HUES64 (cell line): ENCODE data around the gene DOK3.

Source experiments
- H3K27ac ChIP-seq: 2 replicates; pipeline ENCODE4 v1.7.0; 2013; ENCODE audit warnings: low read depth, low read length, inconsistent platforms
- H3K27me3 ChIP-seq: 2 replicates; pipeline ENCODE4 v1.6.1; 2013; ENCODE audit warnings: mild to moderate bottlenecking, low read length; ENCODE audit not compliant: insufficient read depth
- H3K36me3 ChIP-seq: 2 replicates; pipeline ENCODE4 v1.6.1; 2013; ENCODE audit warnings: mild to moderate bottlenecking, low read length; ENCODE audit not compliant: insufficient read depth
- H3K4me1 ChIP-seq: 2 replicates; pipeline ENCODE4 v1.6.1; 2013; ENCODE audit warnings: mild to moderate bottlenecking, low read length, moderate library complexity; ENCODE audit not compliant: insufficient read depth
- H3K4me3 ChIP-seq: 2 replicates; pipeline ENCODE4 v1.5.1; 2013; ENCODE audit warnings: mild to moderate bottlenecking, low read length, moderate library complexity
- H3K9ac ChIP-seq: 2 replicates; pipeline ENCODE4 v1.6.1; 2013; ENCODE audit warnings: mild to moderate bottlenecking, low read depth, low read length
- H3K9me3 ChIP-seq: 2 replicates; pipeline ENCODE4 v1.6.1; 2013; ENCODE audit warnings: low read depth, low read length; ENCODE audit not compliant: insufficient read depth
- WGBS: fragments of 150-250, 120-280 bp; methylation state at CpG from one replicate; pipeline ENCODE4 v1.1.7; 2013; ENCODE audit warnings: missing lambda C conversion rate; 5-methylcytosine and 5-hydroxymethylcytosine counted together

Gene DOK3

DNA sequence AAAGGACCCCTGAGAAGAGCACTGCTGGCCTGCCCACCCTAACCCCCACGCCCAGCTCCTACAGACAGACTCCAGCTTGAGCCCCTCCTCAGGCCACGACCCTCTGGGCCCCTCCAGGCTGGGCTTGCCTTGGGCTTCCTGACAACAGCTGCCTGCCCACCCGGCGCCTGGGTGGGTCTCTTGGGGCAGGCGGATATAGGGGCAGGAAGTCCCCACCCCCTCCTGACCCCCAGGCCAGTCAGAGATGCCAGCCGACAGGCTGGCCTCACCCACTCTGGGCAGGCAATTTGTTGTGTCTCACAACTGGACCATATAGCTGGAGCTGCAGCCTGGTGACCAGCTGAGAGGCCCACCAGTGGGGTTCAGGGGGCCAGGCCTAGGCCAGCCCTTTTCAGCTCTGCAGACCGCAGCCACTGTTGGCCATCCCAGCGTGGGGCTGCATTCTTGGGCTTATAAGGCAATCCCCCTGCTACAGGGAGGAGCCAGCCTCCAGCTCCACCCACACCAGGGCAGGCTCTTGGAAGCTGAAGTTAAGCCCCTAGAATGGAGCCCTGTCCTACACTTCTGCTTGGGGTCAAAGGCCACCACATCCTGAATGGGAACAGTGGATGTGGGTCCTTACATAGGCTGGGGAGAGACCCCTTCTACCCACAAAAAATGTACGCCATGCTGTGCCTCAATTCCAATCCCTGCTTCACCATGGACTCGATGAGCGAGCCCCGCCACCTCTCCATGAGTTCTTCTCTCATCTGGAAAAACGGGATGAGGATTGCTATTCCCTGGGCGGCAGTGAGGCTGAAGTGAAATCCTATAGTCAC is 14.2 kb downstream of the DOK3 start:
- H3K27me3 ChIP-seq: peaks cover 20% of the 10 kb centered on the region
- H3K4me1 ChIP-seq: peaks cover 30% of the 10 kb centered on the region
- H3K4me3 ChIP-seq: peak overlapping the region; percentile 79
- peak overlapping the region; percentile 99 for H3K9ac ChIP-seq
- H3K36me3 ChIP-seq: peaks cover 40% of the 10 kb centered on the region
- H3K9me3 ChIP-seq: no peaks in the 10 kb centered on the region
- 52% methylated on average over 14 of the region's 14 CpGs for WGBS
- H3K27ac ChIP-seq: peak overlapping the region; percentile 100

- H3K9ac ChIP-seq: peak overlapping the region; percentile 99
- WGBS: 63% methylated on average over 11 of the region's 11 CpGs
- H3K4me1 ChIP-seq: peaks cover 30% of the 10 kb centered on the region
- H3K27ac ChIP-seq: peak overlapping the region; percentile 100
- H3K27me3 ChIP-seq: peaks cover 17% of the 10 kb centered on the region
- H3K4me3 ChIP-seq: peak overlapping the region; percentile 79; the same call in 1 of the 2 replicates
- H3K36me3 ChIP-seq: peaks cover 49% of the 10 kb centered on the region
- no peaks in the 10 kb centered on the region for H3K9me3 ChIP-seq
Measured at GRCh38 chr5:177494346-177495195, 15.1 kb downstream of the DOK3 start.

DNA sequence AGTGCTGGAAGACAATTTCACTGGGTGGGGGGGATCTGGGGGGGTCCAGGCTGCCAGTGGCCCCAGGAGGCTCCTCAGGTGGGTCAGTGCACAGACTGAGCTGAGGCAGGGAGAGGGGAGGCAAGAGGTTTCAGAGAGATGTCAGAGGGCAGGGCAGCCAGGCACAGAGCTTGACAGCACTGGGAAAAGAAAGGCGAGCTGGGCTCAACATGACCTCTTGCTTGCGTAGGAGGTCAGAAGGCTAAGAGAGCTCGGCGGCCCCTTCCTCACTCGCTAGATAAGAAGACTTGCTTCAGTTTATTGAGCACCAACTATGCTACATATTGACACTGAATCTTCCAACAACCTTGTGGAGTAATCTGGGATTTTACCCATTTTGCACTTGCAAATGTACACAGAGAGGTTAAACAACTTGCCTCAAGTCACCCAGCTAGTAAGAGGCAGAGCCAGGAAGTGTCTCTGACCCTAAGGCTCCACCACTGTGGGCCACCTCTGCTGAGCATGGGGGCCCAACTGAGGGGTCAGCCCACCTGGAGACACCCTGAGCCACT is 15.8 kb downstream of the DOK3 start:
- Histone ChIP-seq H3K9me3 (no peaks in the 10 kb centered on the region), H3K27ac (peak overlapping the region; percentile 100), H3K9ac (peak overlapping the region; percentile 43; the same call in 1 of the 2 replicates), H3K4me3 (no peak overlapping the region), H3K4me1 (peaks cover 29% of the 10 kb centered on the region), H3K36me3 (peaks cover 56% of the 10 kb centered on the region), H3K27me3 (peaks cover 10% of the 10 kb centered on the region)
- WGBS: 91% methylated on average over 5 of the region's 5 CpGs

DNA sequence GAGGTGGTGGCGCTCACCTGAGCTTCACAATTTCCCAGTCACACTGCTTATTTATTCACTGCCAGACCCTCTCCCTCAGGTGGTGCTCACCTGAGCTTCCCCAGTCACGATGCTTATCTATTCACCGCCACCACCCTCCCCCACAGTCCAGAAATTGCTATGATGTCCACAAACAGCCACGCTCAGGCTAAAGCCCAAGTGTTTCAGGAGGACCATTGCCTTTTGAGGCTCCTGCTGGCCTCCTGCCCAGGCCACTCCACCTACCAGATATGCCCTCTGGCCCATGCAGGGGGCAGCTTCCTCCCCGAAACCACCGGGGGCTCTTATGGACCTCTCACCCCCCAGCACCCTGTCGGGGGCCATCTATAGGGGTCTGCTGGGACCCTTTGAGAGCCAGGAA is 16.8 kb downstream of the DOK3 start:
- H3K4me1 ChIP-seq: peaks cover 22% of the 10 kb centered on the region
- WGBS: 94% methylated on average over 7 of the region's 7 CpGs
- no peak overlapping the region for H3K4me3 ChIP-seq
- no peaks in the 10 kb centered on the region; the same call in 1 of the 2 replicates for H3K27me3 ChIP-seq
- no peak overlapping the region for H3K9ac ChIP-seq
- peak overlapping the region; percentile 34; the same call in 1 of the 2 replicates for H3K27ac ChIP-seq
- H3K36me3 ChIP-seq: peaks cover 65% of the 10 kb centered on the region
- no peaks in the 10 kb centered on the region for H3K9me3 ChIP-seq

- H3K9ac ChIP-seq: no peak overlapping the region
- H3K4me1 ChIP-seq: peaks cover 22% of the 10 kb centered on the region
- 94% methylated on average over 53 of the region's 54 CpGs for WGBS
Measured at GRCh38 chr5:177491983-177492746, 17.5 kb downstream of the DOK3 start.

GRCh38 chr5:177491429-177491945 is 18.1 kb downstream of the DOK3 start:
- Histone ChIP-seq H3K36me3 (peaks cover 76% of the 10 kb centered on the region), H3K9me3 (no peaks in the 10 kb centered on the region), H3K4me1 (peaks cover 22% of the 10 kb centered on the region), H3K9ac (no peak overlapping the region), H3K27ac (peak overlapping the region; percentile 67), H3K4me3 (no peak overlapping the region), H3K27me3 (no peaks in the 10 kb centered on the region)
- 52% methylated on average over 42 of the region's 43 CpGs for WGBS

More at GRCh38 chr5:177491983-177492746, 17.5 kb downstream of the DOK3 start:
- H3K36me3 ChIP-seq: peaks cover 71% of the 10 kb centered on the region
- H3K27ac ChIP-seq: peak overlapping the region; percentile 23; the same call in 1 of the 2 replicates
- no peak overlapping the region for H3K4me3 ChIP-seq
- H3K9me3 ChIP-seq: no peaks in the 10 kb centered on the region
- H3K27me3 ChIP-seq: no peaks in the 10 kb centered on the region

DNA sequence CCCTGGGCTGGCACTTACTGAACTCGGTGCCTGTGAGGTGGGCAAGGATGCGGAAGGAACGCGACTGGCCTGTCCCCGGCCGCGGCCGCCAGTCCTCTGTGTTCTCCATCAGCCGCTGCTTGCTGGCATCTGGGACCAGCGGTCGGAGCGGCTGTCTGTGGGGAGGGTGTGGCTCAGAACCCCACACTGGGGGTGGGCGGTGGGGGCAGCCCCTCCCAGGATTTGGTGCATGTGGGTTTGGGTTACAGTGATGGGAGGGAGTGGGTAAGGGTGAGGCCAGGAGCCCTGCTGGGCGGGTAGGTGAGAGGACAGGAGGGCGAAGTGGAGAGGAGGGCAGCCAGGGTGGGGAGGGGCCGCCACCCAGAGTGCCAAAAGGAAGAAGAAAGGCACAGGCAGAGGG is 18.6 kb downstream of the DOK3 start:
- WGBS: 92% methylated on average over 16 of the region's 16 CpGs
- no peaks in the 10 kb centered on the region for H3K9me3 ChIP-seq
- no peak overlapping the region for H3K4me3 ChIP-seq
- no peak overlapping the region for H3K9ac ChIP-seq
- H3K27ac ChIP-seq: peak overlapping the region; percentile 67
- peaks cover 80% of the 10 kb centered on the region for H3K36me3 ChIP-seq
- peaks cover 20% of the 10 kb centered on the region for H3K4me1 ChIP-seq
- no peaks in the 10 kb centered on the region for H3K27me3 ChIP-seq

- no peaks in the 10 kb centered on the region for H3K27me3 ChIP-seq
- H3K9me3 ChIP-seq: no peaks in the 10 kb centered on the region
- H3K9ac ChIP-seq: no peak overlapping the region
- no peak overlapping the region for H3K4me3 ChIP-seq
- no peak overlapping the region; the same call in 1 of the 2 replicates for H3K27ac ChIP-seq
- H3K4me1 ChIP-seq: peaks cover 15% of the 10 kb centered on the region
- H3K36me3 ChIP-seq: peaks cover 82% of the 10 kb centered on the region
- 95% methylated on average over 15 of the region's 15 CpGs for WGBS
Measured at GRCh38 chr5:177490311-177490991, 19.2 kb downstream of the DOK3 start.

GRCh38 chr5:177489119-177489716 is 20.4 kb downstream of the DOK3 start:
- 0 out of 2 replicates have a peak overlapping the region, but pooled peaks have one; percentile 30 for H3K27ac ChIP-seq
- H3K9ac ChIP-seq: no peak overlapping the region
- H3K27me3 ChIP-seq: no peaks in the 10 kb centered on the region
- peaks cover 88% of the 10 kb centered on the region for H3K36me3 ChIP-seq
- H3K4me3 ChIP-seq: no peak overlapping the region
- H3K9me3 ChIP-seq: no peaks in the 10 kb centered on the region
- 91% methylated on average over 26 of the region's 26 CpGs for whole genome bisulfite sequencing
- H3K4me1 ChIP-seq: 0 out of 2 replicates have a peak, but pooled peaks cover 8% of the 10 kb centered on the region
